HL-60/S4 treated with phorbol 12-myristate 13-acetate at 8.2 ng/mL for 4 days and 3 days (cell line): ENCODE data around the gene MYRFL.
"Not testable (repeated sequence)": the region's sequence is repeated elsewhere in the genome, so short reads cannot be mapped to it uniquely, and the experiment has no call there.

Experiments
- in situ Hi-C: fragments of 300-500 bp; cut with MboI; formaldehyde crosslinking; loops from 2 replicates; pipeline ENCODE4 v1.15.0; 2022; ENCODE audit warnings: low sequenced_read_pairs

The MYRFL gene

DNA sequence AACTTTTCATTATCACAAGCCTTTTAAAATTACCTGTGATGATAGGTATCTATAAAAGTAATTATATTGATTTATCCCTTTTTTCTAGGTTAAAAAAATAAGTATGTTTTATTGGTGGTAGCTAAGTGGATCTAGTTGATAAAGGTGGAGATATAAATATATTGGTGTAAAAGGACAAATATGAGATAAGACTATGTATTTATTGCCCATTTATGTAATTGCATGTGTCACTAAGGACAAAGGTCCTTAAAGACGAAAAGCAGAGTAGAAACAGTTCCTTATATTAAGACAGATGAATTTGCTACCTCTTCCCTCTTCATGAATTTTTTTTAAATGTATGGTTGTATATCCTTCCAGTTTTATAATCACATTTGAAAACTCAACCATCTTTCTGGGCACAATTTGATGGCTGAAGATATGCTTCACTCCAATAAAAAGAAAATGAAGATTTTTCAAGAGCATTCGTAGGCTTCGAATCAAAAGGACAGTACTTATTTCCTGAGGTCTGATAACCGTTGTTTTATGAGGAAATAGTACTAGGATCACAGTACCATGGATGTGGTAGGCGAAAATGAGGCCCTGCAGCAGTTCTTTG, at the start of gene MYRFL:
Gene MYRFL, plus strand, starts transcription at position 262 of the 595 bp plus-strand sequence. Its CDS starts 291 bp downstream, at position 553.
- in situ Hi-C loops: no loop called here

DNA sequence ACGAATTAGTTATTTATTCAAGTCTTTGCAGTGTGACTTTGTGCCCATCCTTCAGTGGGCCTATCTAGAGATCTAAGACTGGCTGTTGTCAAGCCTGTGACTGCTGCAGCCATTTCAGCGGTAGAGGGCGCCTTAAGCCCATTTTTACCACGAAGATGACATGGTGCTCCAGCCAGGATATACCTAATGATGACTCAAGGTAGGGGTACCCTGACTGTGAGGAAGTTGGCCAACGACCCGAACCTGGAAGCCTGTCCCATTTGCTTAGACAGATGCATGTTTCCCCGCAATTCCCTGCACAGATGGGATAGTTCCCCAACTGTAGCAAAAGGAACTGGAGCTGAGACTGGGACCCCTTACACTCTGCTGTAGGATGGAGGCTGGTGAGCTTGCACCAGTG, 45.1 kb upstream of the MYRFL start:
- in situ Hi-C loops: no loop called here

DNA sequence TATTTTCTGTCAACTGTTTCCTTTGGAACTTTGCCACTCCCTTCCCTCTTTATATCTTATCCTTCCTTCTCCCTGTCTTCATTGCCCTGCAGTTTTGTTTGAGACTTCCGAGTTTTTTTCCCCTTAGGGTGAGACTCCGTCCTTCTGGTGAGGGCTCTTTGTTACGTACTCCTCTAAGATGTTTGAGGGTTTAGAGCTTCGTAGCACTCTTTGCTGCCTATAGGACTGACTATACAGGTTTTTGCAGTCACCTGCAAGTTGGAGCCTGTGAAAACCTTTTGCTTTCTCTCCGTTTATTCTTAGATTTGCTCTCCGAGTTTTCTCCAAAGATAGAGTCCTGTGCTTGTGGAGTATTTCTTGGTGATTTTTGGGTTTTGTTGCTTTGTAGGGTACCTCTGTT, 41.7 kb upstream of the MYRFL start:
- in situ Hi-C loops: no loop called here

DNA sequence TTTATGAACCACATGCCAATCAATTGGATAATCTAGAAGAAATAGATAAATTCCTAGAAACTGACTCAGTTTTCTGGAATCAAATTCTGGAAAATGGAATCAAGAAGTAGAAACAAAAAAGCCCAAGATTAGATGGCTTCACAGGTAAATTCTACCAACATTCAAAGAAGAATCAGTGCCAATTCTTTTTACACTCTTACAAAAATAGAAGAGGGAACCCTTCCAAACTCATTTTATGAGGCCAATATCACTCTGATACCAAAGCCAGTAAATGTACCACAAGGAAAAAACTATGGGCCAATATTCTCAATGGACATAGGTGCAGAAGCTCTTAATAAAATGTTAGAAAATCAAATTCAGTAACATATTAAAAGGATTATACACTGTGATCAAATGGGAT, 35.7 kb upstream of the MYRFL start:
- in situ Hi-C loops: no loop called here

DNA sequence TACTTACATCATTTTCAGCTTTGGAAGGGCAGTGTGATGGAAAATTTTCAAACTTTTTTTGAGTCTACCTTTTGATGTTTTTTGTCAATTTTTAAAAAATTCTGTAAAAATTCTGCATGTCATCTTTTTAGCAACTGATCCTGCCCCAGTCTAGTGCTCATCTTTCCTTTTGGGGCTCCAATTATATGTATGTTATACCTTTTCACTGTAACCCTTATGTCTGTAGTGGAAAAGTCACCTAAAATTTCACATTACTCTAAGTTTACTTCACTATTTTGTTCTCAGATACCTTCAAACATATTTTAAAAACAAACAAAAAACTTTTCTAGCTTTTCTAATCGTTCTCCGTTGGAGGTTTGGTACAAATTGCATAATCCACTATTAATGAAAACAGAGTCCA, 32.5 kb upstream of the MYRFL start:
- in situ Hi-C loops: no loop called here

DNA sequence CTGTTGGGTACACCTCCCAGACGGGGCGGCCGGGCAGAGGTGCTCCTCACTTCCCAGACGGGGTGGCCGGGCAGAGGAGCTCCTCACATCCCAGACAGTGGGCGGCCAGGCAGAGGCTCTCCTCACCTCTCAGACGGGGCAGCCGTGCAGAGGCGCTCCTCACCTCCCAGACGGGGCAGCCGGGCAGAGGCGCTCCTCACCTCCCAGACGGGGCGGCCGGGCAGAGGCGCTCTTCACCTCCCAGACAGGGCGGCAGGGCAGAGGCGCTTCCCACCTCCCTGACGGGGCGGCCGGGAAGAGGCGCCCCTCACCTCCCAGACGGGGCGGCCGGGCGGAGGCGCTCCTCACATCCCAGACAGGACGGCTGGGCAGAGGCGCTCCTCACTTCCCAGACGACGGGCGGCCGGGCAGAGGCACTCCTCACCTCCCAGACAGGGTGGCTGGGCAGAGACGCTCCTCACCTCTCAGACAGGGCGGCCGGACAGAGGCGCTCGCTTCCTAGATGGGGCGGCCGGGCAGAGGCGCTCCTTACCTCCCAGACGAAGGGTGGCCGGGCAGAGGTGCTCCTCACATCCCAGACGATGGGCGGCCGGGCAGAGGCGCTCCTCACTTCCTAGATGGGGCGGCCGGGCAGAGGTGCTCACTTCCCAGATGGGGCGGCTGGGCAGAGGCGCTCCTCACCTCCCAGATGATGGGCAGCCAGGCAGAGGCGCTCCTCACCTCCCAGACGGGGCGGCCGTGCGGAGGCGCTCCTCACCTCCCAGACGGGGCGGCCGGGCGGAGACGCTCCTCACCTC, 17.7 kb upstream of the MYRFL start:
- in situ Hi-C loops: not testable (repeated sequence)

DNA sequence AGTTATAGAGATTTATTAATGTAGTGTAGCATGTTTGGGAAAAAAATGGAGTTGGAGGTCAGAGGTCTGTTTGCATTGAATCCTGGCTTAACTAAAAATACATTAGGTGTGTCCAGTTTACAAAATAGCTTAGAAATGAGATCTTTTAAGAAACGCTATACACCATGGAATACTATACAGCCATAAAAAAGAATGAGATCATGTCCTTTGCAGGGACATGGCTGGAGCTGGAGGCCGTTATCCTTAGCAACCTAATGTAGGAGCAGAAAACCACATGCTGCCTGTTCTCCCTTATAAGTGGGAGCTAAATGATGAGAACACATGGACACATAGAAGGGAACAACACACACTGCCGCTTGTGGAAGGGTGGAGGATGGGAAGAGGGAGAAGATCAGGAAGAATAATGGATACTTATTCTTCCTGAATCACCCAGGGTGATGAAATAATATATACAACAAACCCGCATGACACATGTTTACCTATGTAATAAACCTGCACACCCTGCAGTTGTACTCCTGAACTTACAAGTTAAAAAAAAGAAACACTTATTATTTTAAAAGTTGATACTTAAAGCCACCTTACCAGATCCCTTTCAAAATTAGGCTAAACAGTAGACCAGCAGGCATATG, 14.0 kb upstream of the MYRFL start:
- in situ Hi-C loops: no loop called here

DNA sequence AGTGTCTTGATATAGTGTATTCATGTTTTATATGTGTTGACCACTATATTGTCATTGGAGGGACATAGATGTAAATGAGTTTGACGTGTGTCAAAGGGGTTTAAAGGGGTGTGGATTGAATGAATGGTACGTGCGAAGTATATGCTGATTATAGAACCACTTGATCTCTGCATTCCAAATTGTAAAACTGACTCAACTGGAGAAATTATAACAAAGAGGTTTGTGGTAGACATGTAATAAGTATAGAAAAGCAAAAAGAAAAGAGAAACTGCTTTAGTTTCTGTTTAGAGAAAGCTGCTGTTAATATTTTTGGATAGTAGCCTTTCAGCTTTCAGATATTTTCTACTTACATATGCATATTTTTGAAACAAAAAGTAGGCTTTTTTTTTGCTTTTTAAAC, 8.9 kb upstream of the MYRFL start:
- in situ Hi-C loops: no loop called here

DNA sequence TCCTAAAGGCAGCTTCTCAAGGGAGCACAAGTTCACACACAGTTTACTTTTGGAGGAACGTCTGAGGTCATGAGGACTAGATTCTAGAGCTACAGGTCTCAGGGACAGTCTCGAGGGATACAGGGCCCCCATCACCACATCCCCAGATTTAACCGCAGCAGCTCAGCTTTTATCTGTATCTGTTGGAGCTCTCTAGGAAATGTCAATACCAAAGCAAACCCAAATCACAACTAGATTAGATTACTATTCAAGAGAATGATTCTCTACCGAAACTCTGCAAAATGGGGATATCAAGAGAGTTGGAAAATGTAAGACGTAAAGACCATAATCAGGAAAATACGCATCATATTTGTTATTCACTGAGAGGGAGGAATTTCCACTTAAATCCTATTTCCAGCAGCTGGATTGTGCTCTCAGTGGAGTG, 4.0 kb upstream of the MYRFL start:
- in situ Hi-C loops: no loop called here

DNA sequence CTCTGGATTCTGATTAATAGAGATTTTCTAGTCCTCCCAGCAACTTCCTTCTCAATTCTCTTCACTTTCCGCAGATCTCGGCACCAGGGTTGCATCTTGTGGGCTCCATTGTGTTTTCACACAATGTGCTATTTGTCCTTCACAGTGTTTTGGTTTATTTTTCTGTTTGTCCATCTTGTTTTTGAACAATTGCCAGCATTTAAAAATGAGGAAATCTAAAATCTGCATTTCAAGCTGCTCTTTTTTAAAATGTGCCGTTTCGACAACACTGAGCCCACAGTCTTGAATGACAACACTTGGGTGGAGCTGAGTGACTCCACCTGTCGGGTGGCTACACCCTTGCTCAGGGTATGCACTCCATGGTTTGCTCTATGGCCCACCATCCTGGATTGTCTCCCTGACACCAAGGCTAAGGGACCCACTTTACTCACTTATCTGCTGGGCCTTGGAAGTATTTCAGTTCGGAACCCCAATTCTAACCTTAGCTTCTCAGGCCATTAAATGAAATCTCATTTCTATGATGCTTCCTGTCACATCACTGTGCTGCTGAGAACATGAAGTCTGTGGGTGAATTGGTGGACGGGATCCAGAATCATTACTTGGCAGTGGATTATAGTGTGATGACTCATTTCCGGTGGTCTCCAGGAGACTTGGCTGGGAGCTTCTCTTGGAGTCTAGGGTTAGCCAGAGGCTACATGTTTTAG, 3.4 kb upstream of the MYRFL start:
- in situ Hi-C loops: no loop called here

DNA sequence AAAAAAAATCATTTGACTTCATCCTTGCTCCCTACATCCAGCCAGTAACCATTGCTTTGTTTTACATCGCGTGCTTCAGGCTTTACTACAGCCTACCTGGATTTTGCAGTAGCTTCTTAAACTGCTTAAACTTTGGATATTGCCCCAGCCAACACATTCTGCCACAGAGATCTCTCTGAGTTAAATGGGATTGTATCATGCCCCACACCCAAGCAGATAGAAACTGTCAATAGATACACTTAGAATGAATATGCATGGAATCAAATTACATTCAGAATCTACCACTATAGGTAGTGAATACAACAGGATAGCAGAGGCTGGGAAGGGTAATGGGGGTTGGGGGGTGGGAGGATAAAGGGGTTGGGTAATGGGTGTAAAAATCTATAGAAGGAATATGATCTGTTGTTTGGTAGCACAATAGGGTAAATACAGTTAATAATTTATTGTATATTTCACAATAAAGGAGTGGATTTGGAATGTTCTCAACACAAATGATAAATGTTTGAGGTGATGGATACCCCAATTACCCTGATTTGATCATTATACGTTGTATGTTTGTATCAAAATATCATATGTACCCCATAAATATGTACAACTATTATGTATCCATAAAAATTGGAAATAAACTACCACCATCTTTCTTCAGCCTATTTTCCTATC, 2.7 kb upstream of the MYRFL start:
- in situ Hi-C loops: no loop called here

DNA sequence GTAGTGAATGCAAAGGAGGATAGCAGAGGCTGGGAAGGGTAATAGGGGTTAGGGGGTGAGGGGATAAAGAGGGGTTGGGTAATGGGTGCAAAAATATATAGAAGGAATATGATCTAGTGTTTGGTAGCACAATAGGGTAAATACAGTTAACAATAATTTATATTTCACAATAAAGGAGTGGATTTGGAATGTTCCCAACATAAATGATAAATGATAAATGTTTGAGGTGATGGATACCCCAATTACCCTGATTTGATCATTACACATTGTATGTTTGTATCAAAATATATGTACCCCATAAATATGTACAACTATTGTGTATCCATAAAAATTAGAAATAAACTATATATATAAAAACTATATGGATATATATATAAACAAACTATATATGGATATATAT, 999 bp upstream of the MYRFL start:
- in situ Hi-C loops: no loop called here

DNA sequence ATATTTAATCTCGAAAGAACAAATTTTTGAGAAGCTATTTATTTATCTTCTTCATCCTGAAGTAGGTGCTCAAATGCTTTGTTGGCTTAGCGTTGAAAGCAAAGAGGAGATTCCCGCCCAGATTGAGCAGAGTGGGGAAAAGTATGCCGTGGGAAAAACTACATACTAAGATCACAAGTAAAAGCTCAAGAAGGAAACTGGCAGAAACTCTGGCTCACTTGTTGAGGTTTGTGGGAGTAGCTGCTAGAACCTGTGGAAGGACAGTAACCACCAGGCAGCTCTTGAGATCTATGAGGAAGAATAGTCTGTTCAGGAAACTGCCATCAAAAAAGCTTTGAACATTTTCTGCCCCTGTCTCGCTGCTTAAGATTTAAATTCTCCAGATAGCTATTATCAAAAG, 3.9 kb downstream of the MYRFL start:
- in situ Hi-C loops: no loop called here

DNA sequence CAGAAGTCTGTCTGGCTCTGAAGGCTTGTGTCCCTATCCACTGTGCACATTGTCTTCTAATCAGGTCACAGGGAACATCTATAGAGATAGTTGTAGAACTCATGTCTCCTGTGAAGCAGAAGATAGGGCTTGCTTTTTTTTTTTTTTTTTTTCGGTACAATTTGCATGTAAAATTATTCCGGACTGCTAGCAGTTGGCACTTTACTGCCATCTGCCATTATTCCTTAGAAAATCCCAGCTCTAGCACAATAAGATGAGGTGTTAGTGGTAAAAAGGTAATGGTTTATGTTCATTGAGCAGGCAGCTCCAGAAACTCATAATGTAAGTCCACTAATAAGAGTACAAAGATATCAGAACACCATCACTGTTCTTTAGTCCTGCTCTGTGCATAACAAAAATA, 8.7 kb downstream of the MYRFL start:
- in situ Hi-C loops: no loop called here

DNA sequence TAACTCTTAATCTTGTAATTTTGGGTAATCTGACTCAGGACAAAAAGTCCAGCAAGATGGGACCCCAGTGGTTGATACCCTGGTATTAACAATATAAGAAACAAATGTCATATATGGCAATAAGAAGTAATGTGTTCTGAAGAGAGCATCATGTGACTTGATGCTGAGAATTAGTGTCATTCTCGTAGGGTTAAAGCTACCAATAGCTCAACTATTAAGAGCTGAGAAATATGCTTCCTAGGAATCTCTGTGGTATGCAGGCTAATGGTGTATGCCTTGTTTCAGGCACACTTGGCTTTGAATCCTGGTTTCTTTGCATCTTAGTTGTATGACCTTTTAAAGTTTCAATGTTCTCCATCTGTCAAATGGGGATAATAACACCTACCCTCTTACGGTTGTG, 9.1 kb downstream of the MYRFL start:
- in situ Hi-C loops: no loop called here

DNA sequence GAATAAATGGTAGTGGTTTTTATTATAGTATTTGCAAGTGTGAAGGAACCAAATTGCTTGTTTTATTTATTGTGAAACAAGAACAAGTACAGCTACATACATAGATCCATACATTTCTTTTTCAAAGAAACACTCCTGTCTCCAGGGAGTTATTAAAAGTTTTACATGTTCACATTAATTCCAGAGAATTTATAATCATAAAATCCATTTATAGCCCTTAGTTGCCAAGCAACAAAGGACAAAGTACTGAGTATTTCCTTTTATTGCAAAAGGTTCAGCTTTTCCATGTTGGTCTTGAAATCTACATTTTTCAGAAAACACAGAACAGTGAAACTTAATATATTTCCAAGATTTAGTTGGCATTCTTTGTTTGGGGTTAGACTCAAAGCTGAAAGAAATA, 9.5 kb downstream of the MYRFL start:
- in situ Hi-C loops: no loop called here

DNA sequence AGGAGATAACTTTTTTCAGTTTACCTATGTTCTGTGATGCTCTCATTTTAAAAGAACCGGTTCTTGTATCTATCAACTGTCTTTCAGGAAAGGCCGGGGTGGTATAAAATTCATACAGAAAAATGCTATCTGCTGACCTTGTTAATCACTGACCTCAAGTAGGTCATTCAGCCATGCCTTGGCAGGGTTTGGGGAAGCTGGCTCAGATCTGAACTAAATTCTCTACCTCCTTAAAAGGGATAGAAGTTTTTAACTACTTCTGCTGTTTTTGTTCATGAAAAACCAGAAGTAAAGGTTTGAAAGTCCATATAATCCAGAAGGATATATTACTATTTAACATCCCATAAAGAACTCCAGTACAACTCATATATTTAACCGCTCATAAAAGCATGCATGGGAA, 10.1 kb downstream of the MYRFL start:
- in situ Hi-C loops: no loop called here

DNA sequence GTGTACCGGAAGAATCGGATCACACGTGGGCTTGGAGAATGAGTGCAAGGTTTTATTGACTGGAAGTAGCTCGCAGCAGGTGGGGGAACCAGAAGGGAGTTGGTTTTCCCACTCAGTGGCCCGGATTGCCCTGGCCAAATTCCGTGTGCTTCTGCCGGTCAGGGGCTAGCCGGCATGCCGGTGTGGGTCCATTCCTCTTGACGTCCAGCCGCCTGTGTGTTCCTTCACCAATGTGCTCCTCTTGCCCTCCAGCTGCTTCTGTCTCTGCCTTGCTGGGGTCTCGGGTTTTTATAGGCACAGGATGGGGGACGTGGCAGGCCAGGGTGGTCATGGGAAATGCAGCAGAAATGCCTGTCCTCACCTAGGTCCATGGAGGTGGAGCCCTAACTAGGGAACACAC, 11.0 kb downstream of the MYRFL start:
- in situ Hi-C loops: no loop called here

DNA sequence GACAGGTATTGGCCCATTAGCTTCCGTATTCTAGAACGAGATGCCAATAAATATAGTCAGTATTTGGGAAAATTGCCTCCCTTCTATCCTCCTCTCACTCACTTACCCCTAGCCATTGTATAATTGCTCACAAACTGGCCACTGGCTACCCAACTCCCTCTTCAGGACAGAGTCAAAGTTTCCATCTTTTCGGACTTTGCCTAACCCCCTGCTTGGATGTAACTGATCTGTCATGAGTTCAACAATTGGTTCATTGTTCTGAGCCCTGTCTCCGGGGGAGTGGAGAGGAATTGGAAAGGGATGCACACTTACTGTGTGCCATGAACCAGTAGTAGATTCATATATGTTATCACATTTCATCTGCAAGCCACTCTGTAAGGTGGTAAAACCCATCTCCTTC, 12.2 kb downstream of the MYRFL start:
- in situ Hi-C loops: no loop called here

DNA sequence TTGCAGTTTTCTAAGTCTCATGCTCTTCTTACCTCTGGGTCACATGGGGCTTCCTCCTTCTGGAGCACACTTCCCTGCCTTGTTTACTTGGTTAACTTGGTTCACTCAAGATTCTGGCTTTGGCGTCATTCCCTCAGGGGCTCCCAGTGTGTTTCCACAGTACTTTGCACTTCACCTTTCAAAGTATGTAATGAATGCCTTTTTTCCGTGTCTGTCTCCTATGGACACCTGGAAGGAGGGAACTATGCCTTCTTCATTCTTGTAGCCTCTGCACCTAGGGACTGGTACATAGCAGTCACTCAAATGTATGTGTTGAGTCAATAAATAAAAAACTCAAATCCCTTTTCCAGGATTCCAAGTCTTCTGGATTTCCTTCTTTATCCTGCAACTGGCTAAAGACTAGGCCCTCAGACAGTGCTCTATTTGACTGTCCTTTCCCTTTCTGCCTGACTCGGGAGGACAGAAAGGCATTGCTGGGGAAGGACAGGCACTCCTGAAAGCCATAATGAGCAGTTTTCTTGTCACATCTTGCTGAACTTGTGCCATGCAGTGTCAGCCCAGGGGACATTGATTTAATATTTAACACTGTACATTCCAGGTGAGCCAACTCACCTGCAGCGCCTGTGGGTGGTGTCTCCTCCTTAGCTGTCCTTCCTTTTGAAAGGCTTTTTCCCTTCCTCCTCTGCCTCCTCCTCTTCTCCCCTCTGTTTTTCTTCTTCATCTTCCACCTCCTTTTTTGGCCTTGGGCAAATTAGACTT, 12.8 kb downstream of the MYRFL start:
- in situ Hi-C loops: no loop called here
